Measurements from ENCODE around the gene ANGPTL4. TPM values are rescaled to one million over a fixed set of nuclear protein-coding genes. Genes with fewer than 3 reads are reported as not detected.

The ANGPTL4 gene
- total and polyA plus RNA-seq, 2 of the 13 experiments (the other 11 are each of a cell fraction or from before 2014, with no cell fraction given), result 0.80 to 21.7 TPM

GRCh38 chr19:8395621-8396082 lies 31.7 kb downstream of the ANGPTL4 start:
- peak; percentile 24; the same call in 1 of the 2 replicates for TF ChIP-seq HIVEP1 (CRISPR knock-in tag; IDR thresholded peaks at IDR 0.05)
- TF ChIP-seq TFDP2 (CRISPR knock-in tag; IDR thresholded peaks at IDR 0.05), result no peak
- peak; percentile 72; the same call in 1 of the 2 replicates for TF ChIP-seq ZNF629 (CRISPR knock-in tag; conservative IDR thresholded peaks at IDR 0.05)
- Histone ChIP-seq H4K20me1 (ENCODE audit: insufficient read depth, low read length) (peaks cover 9% of the 10 kb centered on the region), H3K79me2 (ENCODE audit: insufficient read depth, low read length) (peaks cover 55% of the 10 kb centered on the region), H3K9ac (ENCODE audit: insufficient read depth, low read depth, low read length) (no peak overlapping the region), H3K27ac (ENCODE audit: extremely low read length, insufficient read depth, low read length) (no peak overlapping the region), H3K27me3 (ENCODE audit: control insufficient read depth in 1 of 2, insufficient read depth in 2 of 2, low read length in 2 of 2) (no peaks in the 10 kb centered on the region), H3K4me1 (ENCODE audit: insufficient read depth, low read length) (peaks cover 65% of the 10 kb centered on the region), H3K4me3 (replicated peaks in 1 of 3; ENCODE audit: insufficient read depth in 1 of 3, low read depth in 2 of 3, low read length in 3 of 3) (no peak overlapping the region), H3K36me3 (replicated peaks in 1 of 2; ENCODE audit: control insufficient read depth in 1 of 2, insufficient read depth in 2 of 2, low read length in 2 of 2) (peaks cover 0 to 7% of the 10 kb centered on the region in 2 experiments; a peak in 1 of 5 replicates), H2AFZ (ENCODE audit: low read length) (no peak overlapping the region), H3K9me3 (ENCODE audit: low read length) (no peaks in the 10 kb centered on the region), H3K4me2 (ENCODE audit: low read depth, low read length) (no peak overlapping the region)
- ATAC-seq, result no peak
- BruUV-seq (replicated peaks), result no TSS peak
- intact Hi-C loops (cut with micrococcal nuclease; ENCODE audit: unreplicated experiment), result loop anchor here (1.0 kb wide), 1 partner anchor 41 kb away; no protein-coding TSS in a partner anchor
- ChIA-PET CTCF (ENCODE audit: low intra/inter-chr PET ratio, low total read pairs) (interaction anchor here (1.5 to 2.7 kb wide), 3 partner anchors 41 to 48 kb away, joined by 5 to 35 read pairs (median 5); no protein-coding TSS in a partner anchor), POLR2A (interaction anchor here (0.6 to 1.2 kb wide), 2 partner anchors 9 to 171 kb away, joined by 3 read pairs; no protein-coding TSS in a partner anchor)
- DNase-seq (ENCODE audit: low spot score), result no peak
- FAIRE-seq, result no peak
- in situ Hi-C loops (cut with HindIII; ENCODE audit: extremely low pct_ligation_motif_present, low pct_unique_long_range_greater_than_20kb), result loop anchor here (5.0 kb wide), 1 partner anchor 43 kb away; no protein-coding TSS in a partner anchor
- 92% methylated on average over 14 of the region's 14 CpGs for WGBS (ENCODE audit: low lambda C conversion rate)

GRCh38 chr19:8396185-8396562 lies 32.2 kb downstream of the ANGPTL4 start:
- Histone ChIP-seq H3K9me3 (ENCODE audit: low read length) (no peaks in the 10 kb centered on the region), H3K27me3 (ENCODE audit: control insufficient read depth in 1 of 2, insufficient read depth in 2 of 2, low read length in 2 of 2) (no peaks in the 10 kb centered on the region), H3K4me2 (ENCODE audit: low read depth, low read length) (no peak overlapping the region), H3K9ac (ENCODE audit: insufficient read depth, low read depth, low read length) (no peak overlapping the region), H3K79me2 (ENCODE audit: insufficient read depth, low read length) (peaks cover 52% of the 10 kb centered on the region), H2AFZ (ENCODE audit: low read length) (no peak overlapping the region), H4K20me1 (ENCODE audit: insufficient read depth, low read length) (peaks cover 9% of the 10 kb centered on the region), H3K4me1 (ENCODE audit: insufficient read depth, low read length) (peaks cover 61% of the 10 kb centered on the region), H3K4me3 (replicated peaks in 1 of 3; ENCODE audit: insufficient read depth in 1 of 3, low read depth in 2 of 3, low read length in 3 of 3) (no peak overlapping the region), H3K27ac (ENCODE audit: extremely low read length, insufficient read depth, low read length) (peak overlapping the region; percentile 25), H3K36me3 (replicated peaks in 1 of 2; ENCODE audit: control insufficient read depth in 1 of 2, insufficient read depth in 2 of 2, low read length in 2 of 2) (peaks cover 0 to 7% of the 10 kb centered on the region in 2 experiments; a peak in 1 of 5 replicates)
- ATAC-seq (no peak), DNase-seq (ENCODE audit: low spot score) (no peak), FAIRE-seq (no peak)
- ChIA-PET CTCF (ENCODE audit: low intra/inter-chr PET ratio, low total read pairs) (interaction anchor here (1.5 to 2.7 kb wide), 2 partner anchors 42 to 48 kb away, joined by 5 to 35 read pairs; no protein-coding TSS in a partner anchor), POLR2A (no interaction called here)
- no TSS peak for BruUV-seq (replicated peaks)
- in situ Hi-C loops (cut with HindIII; ENCODE audit: extremely low pct_ligation_motif_present, low pct_unique_long_range_greater_than_20kb) (loop anchor here (5.0 kb wide), 1 partner anchor 44 kb away; no protein-coding TSS in a partner anchor), intact Hi-C loops (cut with micrococcal nuclease; ENCODE audit: unreplicated experiment) (loop anchor here (1.0 kb wide), 1 partner anchor 42 kb away; no protein-coding TSS in a partner anchor)
- TF ChIP-seq ZNF430 (CRISPR knock-in tag; IDR thresholded peaks at IDR 0.05) (0 out of 2 replicates have a peak, but pooled peaks have one; percentile 49), CHD4 (IDR thresholded peaks at IDR 0.05; ENCODE audit: borderline replicate concordance, low read length) (peak; percentile 63; the same call in 1 of the 2 replicates), HDAC2 (CRISPR knock-in tag; IDR thresholded peaks at IDR 0.05) (no peak), HNRNPL (IDR thresholded peaks at IDR 0.05; ENCODE audit: low read depth, low read length) (0 out of 2 replicates have a peak, but pooled peaks have one; percentile 50), CBX1 (IDR thresholded peaks at IDR 0.05; ENCODE audit: low read depth) (no peak)
- TF ChIP-seq, protein P1, sequence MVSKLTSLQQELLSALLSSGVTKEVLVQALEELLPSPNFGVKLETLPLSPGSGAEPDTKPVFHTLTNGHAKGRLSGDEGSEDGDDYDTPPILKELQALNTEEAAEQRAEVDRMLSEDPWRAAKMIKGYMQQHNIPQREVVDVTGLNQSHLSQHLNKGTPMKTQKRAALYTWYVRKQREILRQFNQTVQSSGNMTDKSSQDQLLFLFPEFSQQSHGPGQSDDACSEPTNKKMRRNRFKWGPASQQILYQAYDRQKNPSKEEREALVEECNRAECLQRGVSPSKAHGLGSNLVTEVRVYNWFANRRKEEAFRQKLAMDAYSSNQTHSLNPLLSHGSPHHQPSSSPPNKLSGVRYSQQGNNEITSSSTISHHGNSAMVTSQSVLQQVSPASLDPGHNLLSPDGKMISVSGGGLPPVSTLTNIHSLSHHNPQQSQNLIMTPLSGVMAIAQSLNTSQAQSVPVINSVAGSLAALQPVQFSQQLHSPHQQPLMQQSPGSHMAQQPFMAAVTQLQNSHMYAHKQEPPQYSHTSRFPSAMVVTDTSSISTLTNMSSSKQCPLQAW (CRISPR knock-in tag; IDR thresholded peaks at IDR 0.05), result 0 out of 2 replicates have a peak, but pooled peaks have one; percentile 16
- 92% methylated on average over 7 of the region's 7 CpGs for WGBS (ENCODE audit: low lambda C conversion rate)
